Skeletal muscle satellite cell (primary cell): ENCODE results near the gene GAA.
"Not testable (repeated sequence)": the region's sequence is repeated elsewhere in the genome, so short reads cannot be mapped to it uniquely, and the experiment has no call there.

ENCODE experiments used
- H3K27me3 ChIP-seq: 2 replicates; pipeline ENCODE4 v1.7.0; 2013; ENCODE audit warnings: low read length; ENCODE audit not compliant: control insufficient read depth, insufficient read depth
- H3K36me3 ChIP-seq: 2 replicates; pipeline ENCODE4 v1.7.0; 2013; ENCODE audit warnings: mild to moderate bottlenecking, control low read depth, low read length; ENCODE audit not compliant: insufficient read depth
- H3K4me1 ChIP-seq: 2 replicates; pipeline ENCODE4 v1.7.0; 2013; ENCODE audit warnings: low read length; ENCODE audit not compliant: control insufficient read depth, insufficient read depth
- H3K4me2 ChIP-seq: 2 replicates; pipeline ENCODE4 v1.7.0; 2013; ENCODE audit warnings: mild to moderate bottlenecking, low read length
- H3K4me3 ChIP-seq: 2 replicates; pipeline ENCODE4 v1.7.0; 2013; ENCODE audit warnings: low read length
- H3K9ac ChIP-seq: 2 replicates; pipeline ENCODE4 v1.7.0; 2013; ENCODE audit warnings: mild to moderate bottlenecking, low read depth, low read length, moderate library complexity
- H3K9me3 ChIP-seq: replicated peaks from 2 replicates; pipeline ENCODE4 v1.7.0; 2013; ENCODE audit warnings: mild to moderate bottlenecking, control low read depth, low read length

The GAA gene

DNA sequence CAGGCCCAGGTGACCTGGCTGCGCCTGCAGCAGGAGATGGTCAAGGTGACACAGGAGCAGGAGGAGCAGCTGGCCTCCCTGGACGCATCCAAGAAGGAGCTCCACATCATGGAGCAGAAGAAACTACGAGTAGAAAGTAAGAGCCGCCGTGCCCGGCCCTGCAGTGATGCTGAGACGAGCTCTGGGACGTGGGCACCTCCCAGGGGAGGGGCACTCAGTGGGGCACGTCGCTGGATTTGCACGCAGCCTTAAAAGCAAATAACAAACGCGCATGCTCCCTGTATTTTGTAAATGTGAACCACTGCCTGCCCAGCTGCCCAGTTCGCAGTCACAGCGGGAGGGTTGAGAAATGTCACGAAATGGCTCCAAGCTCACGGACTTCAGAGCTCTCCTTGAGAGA is 15.3 kb upstream of the GAA start:
- Histone ChIP-seq H3K4me2 (no peak overlapping the region), H3K4me3 (no peak overlapping the region), H3K4me1 (peaks cover 5% of the 10 kb centered on the region), H3K27me3 (peaks cover 16% of the 10 kb centered on the region), H3K36me3 (no peaks in the 10 kb centered on the region), H3K9ac (no peak overlapping the region), H3K9me3 (no peaks in the 10 kb centered on the region)

- no peaks in the 10 kb centered on the region for H3K36me3 ChIP-seq
- no peak overlapping the region for H3K4me2 ChIP-seq
- no peak overlapping the region for H3K9ac ChIP-seq
- H3K4me3 ChIP-seq, result no peak overlapping the region
- H3K9me3 ChIP-seq, result no peaks in the 10 kb centered on the region
- H3K4me1 ChIP-seq, result peaks cover 5% of the 10 kb centered on the region
- H3K27me3 ChIP-seq, result peaks cover 16% of the 10 kb centered on the region
Measured at GRCh38 chr17:80086616-80087015, 14.8 kb upstream of the GAA start.

- H3K36me3 ChIP-seq, result no peaks in the 10 kb centered on the region
- H3K4me3 ChIP-seq, result no peak overlapping the region
- peaks cover 2% of the 10 kb centered on the region for H3K4me1 ChIP-seq
- H3K9me3 ChIP-seq, result no peaks in the 10 kb centered on the region
- peaks cover 17% of the 10 kb centered on the region for H3K27me3 ChIP-seq
- H3K9ac ChIP-seq, result no peak overlapping the region
- no peak overlapping the region for H3K4me2 ChIP-seq
Measured at GRCh38 chr17:80087346-80088265, 13.8 kb upstream of the GAA start.

DNA sequence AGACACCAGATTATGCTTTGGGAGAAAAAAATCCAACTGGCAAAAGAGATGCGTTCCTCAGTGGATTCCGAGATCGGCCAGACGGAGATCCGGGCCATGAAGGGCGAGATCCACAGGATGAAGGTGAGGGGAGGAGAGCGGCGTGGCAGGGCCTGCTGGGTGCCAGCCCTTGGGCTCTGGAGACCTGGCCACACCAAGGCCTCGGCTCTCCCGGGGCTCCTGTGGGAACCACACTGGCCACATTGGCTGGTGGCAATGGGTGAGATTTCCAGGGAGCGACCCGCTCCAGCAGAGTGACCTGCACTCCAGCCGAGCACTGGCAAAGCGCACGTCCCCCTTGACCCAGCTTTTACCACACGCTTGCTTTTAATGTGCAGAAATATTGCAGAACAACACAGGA is 11.6 kb upstream of the GAA start:
- no peaks in the 10 kb centered on the region for H3K36me3 ChIP-seq
- H3K4me3 ChIP-seq, result no peak overlapping the region
- no peak overlapping the region for H3K9ac ChIP-seq
- H3K4me2 ChIP-seq, result no peak overlapping the region
- no peaks in the 10 kb centered on the region for H3K9me3 ChIP-seq
- no peaks in the 10 kb centered on the region for H3K4me1 ChIP-seq
- H3K27me3 ChIP-seq, result peaks cover 25% of the 10 kb centered on the region

DNA sequence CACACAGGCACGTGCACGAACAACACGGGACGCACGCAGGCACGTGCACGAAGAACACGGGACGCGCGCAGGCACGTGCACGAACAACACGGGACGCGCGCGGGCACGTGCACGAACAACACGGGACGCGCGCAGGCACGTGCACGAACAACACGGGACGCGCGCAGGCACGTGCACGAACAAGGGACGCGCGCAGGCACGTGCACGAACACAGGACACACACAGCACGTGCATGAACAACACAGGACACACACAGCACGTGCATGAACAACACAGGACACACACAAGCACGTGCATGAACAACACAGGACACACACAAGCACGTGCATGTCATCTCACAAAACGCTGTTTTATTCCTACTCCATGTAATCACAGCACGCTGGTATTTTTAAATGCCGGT is 11.2 kb upstream of the GAA start:
- H3K4me3 ChIP-seq, H3K36me3 ChIP-seq, H3K9me3 ChIP-seq, H3K4me1 ChIP-seq, H3K4me2 ChIP-seq, H3K9ac ChIP-seq: not testable (repeated sequence)
- H3K27me3 ChIP-seq, result peaks cover 26% of the 10 kb centered on the region

DNA sequence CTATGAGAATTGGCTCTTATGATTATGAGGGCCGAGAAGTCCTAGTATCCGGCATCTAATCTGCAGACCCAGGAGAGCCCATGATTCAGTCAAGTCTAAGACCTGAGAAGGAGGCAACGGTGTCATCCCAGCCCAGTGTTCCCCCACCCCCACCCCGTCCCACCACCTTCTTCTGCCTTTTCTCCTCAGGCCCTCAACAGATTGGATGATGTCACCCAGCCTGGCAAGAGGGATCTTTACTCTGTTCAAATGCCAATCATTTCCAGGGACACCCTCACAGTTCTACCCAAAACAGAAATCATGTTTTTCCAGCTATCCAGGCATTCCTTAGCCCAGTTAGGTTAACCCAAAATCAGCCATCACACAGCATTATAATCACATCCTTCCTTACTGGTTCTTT is 10.0 kb upstream of the GAA start:
- Histone ChIP-seq H3K27me3 (peaks cover 24% of the 10 kb centered on the region), H3K36me3 (no peaks in the 10 kb centered on the region), H3K4me2 (no peak overlapping the region), H3K4me3 (no peak overlapping the region), H3K4me1 (no peaks in the 10 kb centered on the region), H3K9ac (no peak overlapping the region), H3K9me3 (no peaks in the 10 kb centered on the region)

DNA sequence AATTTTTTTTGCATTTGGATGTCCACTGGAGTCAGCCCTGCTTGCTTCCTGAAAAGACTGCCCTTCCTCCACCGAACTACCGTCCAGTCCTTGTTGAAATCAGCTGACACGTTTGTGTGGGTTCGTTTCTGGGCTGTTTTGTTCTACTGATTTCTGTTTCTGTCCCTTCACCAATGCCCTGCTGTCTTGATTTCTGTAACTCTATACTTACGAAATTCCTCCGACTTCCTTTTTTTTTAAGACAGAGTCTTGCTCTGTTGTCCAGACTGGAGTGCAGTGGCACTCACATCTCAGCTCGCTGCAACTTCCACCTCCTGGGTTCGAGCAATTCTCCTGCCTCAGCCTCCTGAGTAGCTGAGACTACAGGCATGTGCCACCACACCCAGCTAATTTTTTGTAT is 8.4 kb upstream of the GAA start:
- Histone ChIP-seq H3K4me1 (no peaks in the 10 kb centered on the region), H3K9ac (no peak overlapping the region), H3K9me3 (no peaks in the 10 kb centered on the region), H3K4me2 (no peak overlapping the region), H3K4me3 (no peak overlapping the region), H3K36me3 (no peaks in the 10 kb centered on the region), H3K27me3 (peaks cover 12% of the 10 kb centered on the region)

- Histone ChIP-seq H3K4me3 (no peak overlapping the region), H3K9me3 (no peaks in the 10 kb centered on the region), H3K4me1 (no peaks in the 10 kb centered on the region), H3K36me3 (no peaks in the 10 kb centered on the region), H3K9ac (no peak overlapping the region), H3K27me3 (peaks cover 12% of the 10 kb centered on the region), H3K4me2 (no peak overlapping the region)
Measured at GRCh38 chr17:80095038-80095843, 6.1 kb upstream of the GAA start.

DNA sequence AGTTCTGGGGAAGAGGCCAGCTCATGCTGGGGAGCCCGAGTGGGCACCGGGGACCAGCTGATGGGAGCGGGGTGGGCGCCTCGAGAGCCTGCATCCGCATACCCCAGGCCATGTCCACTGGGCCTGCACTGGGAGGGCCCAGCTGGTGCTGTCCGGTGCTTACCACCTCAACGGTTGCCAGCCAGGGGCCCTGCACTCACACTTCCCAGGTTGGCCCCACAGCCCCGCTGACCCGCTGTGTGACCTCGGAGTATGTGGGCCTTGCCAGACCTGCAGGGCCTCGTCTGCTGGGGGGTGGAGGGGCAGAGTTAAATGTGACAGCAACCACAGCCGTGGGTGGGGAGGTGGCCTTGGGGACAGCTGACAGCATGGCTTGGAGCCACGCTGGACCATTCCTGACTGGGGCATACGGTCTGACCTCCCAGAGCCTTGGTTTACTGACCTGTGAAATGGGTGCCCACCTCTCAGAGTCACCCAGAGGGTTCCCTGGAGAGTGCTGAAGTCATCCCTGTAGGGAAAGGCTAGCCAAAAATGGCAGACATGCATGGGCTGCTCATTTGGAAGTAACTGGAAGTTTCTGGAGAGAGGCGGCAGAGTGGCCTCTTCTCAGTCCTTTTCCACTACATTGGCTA is 5.4 kb upstream of the GAA start:
- Histone ChIP-seq H3K4me1 (peaks cover 4% of the 10 kb centered on the region), H3K27me3 (peaks cover 12% of the 10 kb centered on the region), H3K36me3 (no peaks in the 10 kb centered on the region), H3K9me3 (no peaks in the 10 kb centered on the region), H3K9ac (no peak overlapping the region), H3K4me2 (no peak overlapping the region), H3K4me3 (no peak overlapping the region)

DNA sequence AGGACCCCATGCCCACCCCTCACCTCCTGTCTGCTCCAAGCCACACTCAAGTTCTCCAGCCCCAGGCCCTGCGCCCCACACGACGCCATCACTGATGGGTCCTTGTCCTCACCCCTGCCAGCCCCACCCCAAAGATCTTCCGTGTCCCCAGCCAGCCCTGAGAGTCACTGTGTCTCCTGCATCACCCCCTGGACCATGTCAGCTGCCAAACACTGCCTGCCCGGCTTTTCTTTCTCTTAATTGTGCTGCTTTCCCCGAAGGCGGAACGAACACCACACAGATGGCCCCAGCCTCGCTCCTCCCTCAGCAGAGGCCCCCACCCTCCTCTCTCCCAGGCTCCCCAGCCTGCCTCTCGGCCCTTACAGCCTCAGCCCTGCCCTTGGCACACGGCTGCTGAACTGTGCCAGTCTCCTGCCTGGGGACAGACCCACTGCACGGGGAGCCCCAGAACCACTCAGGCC is 4.8 kb upstream of the GAA start:
- Histone ChIP-seq H3K4me2 (no peak overlapping the region), H3K4me1 (peaks cover 4% of the 10 kb centered on the region), H3K9ac (no peak overlapping the region), H3K4me3 (no peak overlapping the region), H3K9me3 (no peaks in the 10 kb centered on the region), H3K36me3 (no peaks in the 10 kb centered on the region), H3K27me3 (peaks cover 12% of the 10 kb centered on the region)

GRCh38 chr17:80097127-80097621 is 4.2 kb upstream of the GAA start:
- Histone ChIP-seq H3K4me3 (no peak overlapping the region), H3K4me1 (peaks cover 7% of the 10 kb centered on the region), H3K36me3 (no peaks in the 10 kb centered on the region), H3K9ac (no peak overlapping the region), H3K4me2 (no peak overlapping the region), H3K27me3 (peaks cover 12% of the 10 kb centered on the region), H3K9me3 (no peaks in the 10 kb centered on the region)
